Kidney glomerular epithelial cell (primary cell): ENCODE results near the gene ZNF20.
A peak's percentile ranks its signal among the peaks of the same experiment; 100 is the strongest.
"Not testable (repeated sequence)": the region's sequence is repeated elsewhere in the genome, so short reads cannot be mapped to it uniquely, and the experiment has no call there.

Source experiments
- DNase-seq: peaks from one replicate; lab custom pipeline; 2025; lab: John Stamatoyannopoulos, UW

ZNF20 gene

GRCh38 chr19:12112701-12113100 is 27.4 kb downstream of the ZNF20 start:
- no peak for DNase-seq

- DNase-seq: no peak
Observed at GRCh38 chr19:12111943-12112637, 28.1 kb downstream of the ZNF20 start.

- DNase-seq: no peak
Observed at GRCh38 chr19:12111176-12111575, 29.0 kb downstream of the ZNF20 start.

GRCh38 chr19:12103909-12104308 is 36.2 kb downstream of the ZNF20 start:
- not testable (repeated sequence) for DNase-seq

GRCh38 chr19:12098040-12098439 is 42.1 kb downstream of the ZNF20 start:
- no peak for DNase-seq

GRCh38 chr19:12095111-12095790 is 44.9 kb downstream of the ZNF20 start:
- no peak for DNase-seq

- DNase-seq: no peak
Observed at GRCh38 chr19:12093777-12094176, 46.4 kb downstream of the ZNF20 start.

GRCh38 chr19:12092956-12093355 is 47.2 kb downstream of the ZNF20 start:
- no peak for DNase-seq

GRCh38 chr19:12092065-12092867 is 47.9 kb downstream of the ZNF20 start:
- peak; percentile 29 for DNase-seq

- DNase-seq: no peak
Observed at GRCh38 chr19:12090807-12091206, 49.3 kb downstream of the ZNF20 start.

- no peak for DNase-seq
Observed at GRCh38 chr19:12085074-12085818, 54.9 kb downstream of the ZNF20 start.

- DNase-seq: not testable (repeated sequence)
Observed at GRCh38 chr19:12083336-12083735, 56.8 kb downstream of the ZNF20 start.
